ENCODE results near the gene PSMB4.
"Not testable (repeated sequence)": the region's sequence is repeated elsewhere in the genome, so short reads cannot be mapped to it uniquely, and the experiment has no call there.

Gene PSMB4

DNA sequence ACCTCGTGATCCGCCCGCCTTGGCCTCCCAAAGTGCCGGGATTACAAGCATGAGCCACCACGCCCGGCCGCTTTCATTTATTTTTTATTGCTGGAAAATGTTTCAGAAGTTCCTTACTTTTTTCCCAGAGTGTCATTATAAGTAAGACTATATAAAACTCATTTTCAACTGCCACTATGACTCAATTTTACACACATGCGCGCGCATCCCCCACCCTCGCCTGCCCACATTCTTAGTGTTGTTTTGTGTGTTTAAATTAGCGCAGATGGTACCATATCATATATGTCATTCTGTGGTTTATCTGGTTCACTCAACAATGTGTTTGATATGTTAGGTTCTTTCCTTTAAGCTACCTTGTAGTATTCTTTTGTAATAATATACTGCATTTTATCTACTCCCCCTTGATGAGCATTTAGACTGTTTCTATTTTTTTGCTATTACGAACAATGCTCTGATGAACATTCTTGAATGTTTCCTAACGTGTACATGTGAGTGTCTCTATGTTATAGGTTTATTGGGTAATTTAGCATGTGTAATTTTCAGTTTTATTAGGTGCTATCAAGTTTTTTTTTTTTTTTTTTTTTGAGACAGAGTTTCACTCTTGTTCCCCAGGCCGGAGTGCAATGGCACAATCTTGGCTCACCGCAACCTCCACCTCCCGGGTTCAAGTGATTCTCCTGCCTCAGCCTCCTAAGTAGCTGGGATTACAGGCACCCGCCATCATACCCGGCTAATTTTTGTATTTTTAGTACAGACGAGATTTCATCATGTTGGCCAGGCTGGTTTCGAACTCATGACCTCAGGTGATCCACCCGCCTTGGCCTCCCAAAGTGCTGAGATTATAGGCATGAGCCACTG is 8.9 kb upstream of the PSMB4 start:
- DNase-seq, result not testable (repeated sequence)

GRCh38 chr1:151391079-151391563 is 8.3 kb upstream of the PSMB4 start:
- DNase-seq, result no peak

GRCh38 chr1:151393583-151393982 is 5.8 kb upstream of the PSMB4 start:
- no peak for DNase-seq

DNA sequence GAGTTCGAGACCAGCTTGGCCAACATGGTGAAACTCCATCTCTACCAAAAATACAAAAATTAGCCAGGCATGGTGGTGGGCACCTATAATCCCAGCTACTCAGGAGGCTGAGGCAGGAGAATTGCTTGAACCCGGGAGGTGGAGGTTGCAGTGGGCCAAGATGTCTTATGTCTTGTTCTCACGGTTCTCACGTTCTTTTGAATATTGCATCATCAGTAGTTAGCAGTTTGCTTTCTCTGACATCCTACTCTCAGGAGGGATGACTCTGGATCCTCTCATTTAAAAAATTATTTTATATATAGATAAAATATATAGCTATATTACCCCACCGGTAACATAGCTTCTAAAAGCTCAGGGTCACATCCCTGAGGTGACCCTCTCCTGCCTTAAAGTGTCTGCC is 3.1 kb upstream of the PSMB4 start:
- not testable (repeated sequence) for DNase-seq

GRCh38 chr1:151401125-151401788 is 1.9 kb downstream of the PSMB4 start:
- no peak for DNase-seq

DNA sequence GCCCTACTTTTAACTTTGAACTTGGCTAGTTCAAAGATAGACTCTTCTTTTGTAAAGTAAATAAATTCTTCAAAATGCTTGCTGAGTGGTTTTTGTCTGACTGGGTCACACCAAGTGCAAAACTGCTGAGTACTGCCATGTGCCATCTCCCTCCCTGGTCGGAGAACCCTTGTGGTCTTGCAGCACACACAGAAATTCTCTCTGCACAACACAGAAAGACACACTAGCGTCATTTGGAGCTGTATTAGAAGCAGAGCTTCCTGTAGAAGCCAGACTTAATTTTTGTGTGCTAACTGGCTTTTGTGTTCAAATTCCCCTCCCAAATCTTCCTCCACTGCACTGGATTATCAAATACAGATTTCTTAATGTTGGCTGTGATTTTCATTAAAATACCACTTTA is 2.5 kb downstream of the PSMB4 start:
- no peak for DNase-seq

- DNase-seq, result no peak
Observed at GRCh38 chr1:151402764-151403163, 3.4 kb downstream of the PSMB4 start.

DNA sequence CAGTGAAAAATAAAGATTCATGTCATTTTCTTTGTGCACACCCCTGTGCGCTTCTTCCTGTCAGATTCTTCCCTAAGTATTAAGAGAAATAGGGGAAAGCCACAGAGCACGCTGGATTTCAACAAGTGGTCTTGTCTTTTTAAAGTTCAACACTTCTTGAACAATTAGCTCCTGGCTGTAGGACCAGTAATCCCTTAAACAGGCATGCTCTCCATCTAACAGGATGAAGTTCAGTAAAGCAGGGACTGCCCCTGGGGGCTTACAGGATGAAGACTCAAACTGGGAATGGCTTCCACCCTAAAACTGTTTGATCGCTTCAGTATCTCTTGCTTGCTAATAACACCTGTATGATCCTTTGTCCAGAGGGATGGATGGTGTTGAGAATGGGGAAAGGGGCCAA is 4.2 kb downstream of the PSMB4 start:
- no peak for DNase-seq

DNA sequence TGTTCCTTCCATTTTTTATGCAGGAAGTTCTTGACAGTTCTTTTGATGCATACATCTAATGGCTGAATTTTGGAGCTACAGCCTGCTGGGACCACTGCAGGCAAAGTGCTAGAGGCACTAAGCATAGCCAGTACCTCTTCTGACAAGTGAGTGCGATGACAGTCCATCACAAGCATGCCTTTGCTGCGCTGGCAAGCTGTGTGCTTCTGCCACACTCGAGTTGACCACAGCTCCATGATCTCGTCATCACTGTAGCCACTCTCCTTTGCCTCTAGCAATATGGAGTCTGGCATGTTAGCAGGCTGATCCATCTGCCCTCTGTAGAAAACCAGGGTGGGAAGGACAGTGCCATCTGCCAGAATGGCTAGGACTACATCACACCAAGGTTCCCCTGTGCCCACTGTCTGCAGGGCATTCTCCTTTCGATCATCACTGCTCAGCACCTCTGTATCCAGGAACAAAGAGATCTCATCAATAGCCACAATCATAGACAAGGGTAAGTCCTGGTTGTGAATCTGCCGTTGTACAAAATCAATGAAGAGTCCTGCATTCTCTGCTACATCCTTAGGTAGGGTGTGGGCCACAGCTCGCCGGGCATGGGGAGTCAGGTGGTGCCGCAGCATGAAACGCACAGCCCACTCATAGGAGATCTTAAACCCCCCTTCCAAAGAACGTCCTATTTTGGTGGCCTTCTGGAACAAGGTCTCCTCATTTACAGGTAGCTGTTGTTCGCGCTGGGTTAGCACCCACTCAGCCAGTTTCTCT is 6.0 kb downstream of the PSMB4 start:
- DNase-seq, result no peak

DNA sequence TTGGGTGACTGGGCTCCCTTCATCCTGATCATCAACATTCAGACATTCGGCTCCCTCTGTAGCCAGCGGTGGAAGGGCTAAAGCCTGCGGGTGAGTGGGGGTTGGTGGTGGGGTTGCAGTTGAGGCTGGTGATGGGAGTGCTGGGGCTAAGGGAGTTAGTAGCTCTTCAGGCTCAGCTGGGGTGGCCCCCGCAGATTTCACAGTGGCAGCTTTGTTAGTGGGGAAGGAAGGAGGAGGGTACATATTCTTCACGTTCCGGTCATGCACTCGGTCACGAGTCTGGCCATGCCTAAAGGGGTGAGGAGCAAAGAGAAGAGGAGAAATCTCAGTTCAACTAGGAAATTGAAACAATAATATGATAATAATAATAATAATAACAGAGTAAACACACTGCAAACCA is 6.8 kb downstream of the PSMB4 start:
- no peak for DNase-seq

- no peak for DNase-seq
Observed at GRCh38 chr1:151407304-151407703, 7.9 kb downstream of the PSMB4 start.

DNA sequence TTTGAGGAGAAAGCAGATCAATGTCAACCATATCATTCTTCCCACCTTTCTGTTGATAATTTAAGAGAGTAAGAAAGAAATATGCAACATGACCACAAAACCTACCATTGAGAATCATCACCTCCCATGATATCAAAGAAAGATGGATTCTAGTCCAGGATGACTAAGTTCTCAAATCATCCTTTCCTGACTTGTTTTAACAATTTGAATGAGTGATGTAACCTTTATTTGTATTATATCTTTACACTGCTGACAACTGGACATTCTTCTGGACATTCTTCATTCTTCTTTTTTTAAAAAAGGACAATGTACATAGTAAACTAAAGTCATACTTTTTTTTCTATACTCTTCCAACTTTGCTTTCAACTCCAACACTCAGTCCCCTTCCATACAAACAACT is 9.5 kb downstream of the PSMB4 start:
- no peak for DNase-seq

- DNase-seq, result no peak
Observed at GRCh38 chr1:151411884-151412283, 12.5 kb downstream of the PSMB4 start.

DNA sequence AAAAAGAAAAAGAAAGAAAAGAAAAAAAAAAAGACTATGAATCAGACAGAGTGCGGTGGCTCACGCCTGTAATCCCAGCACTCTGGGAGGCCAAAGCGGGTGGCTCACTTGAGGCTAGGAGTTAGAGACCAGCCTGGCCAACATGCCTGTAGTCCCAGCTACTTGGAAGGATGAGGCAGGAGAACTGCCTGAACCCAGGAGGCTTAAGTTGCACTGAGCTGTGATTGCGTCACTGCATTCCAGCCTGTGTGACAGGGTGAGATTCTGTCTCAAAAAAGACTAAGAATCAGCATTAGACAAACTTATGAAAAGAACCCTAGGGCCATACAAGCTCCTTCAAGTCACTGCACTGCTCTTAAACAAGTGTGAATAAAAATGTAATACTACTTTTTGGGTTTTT is 16.9 kb downstream of the PSMB4 start:
- no peak for DNase-seq

DNA sequence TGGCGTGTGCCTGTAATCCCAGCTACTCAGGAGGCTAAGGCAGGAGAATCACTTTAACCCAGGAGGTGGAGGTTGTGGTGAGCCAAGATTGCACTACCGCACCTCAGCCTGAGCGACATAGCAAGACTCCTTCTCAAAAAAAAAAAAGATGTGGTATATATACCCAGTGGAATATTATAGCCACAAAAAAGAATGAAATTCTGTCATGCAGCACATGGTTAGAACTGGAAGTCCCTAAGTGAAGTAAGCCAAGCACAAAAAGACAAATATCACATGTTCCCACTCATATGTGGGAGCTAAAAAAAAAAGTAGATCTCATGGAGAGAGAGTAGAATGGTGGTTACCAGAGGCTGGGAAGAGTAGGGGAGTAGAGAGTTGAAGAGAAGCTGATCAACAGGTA is 18.7 kb downstream of the PSMB4 start:
- no peak for DNase-seq

DNA sequence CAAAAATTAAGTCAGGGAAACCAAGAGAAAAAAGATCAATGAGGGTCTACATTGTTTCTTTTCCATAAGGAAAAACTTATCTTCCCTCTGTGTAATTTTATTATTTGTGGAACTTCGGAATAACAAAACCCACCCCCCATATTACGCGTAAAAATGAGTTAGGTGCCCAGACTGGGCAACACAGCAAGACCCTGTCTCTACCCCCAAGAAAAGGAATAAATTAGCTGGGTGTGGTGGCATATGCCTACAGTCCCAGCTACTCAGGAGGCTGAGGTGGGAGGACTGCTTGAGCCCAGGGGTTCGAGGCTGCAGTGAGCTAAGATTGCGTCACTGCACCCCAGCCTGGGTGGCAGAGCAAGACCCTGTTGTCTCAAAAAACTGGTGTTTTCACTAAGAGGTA is 20.4 kb downstream of the PSMB4 start:
- DNase-seq, result no peak

GRCh38 chr1:151425103-151425502 is 25.7 kb downstream of the PSMB4 start:
- DNase-seq, result no peak

- no peak for DNase-seq
Observed at GRCh38 chr1:151428068-151428467, 28.7 kb downstream of the PSMB4 start.

GRCh38 chr1:151433827-151434226 is 34.5 kb downstream of the PSMB4 start:
- not testable (repeated sequence) for DNase-seq

DNA sequence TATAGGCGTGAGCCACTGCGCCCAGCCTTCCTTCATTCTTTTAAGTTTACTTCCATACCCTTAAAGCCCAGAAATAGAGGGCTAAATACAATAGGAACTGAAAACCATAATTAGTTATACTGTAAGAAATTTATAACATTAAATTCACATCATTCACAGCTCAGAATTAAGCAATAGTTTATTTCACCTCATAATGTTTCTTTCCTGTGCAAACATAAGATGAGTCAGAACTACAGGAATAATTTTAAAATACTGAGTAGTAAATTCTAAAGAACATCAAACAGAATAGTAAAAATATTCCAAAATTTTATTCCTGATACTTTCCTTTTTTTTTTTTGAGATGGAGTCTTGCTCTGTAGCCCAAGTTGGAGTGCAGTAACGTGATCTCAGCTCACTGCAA is 35.8 kb downstream of the PSMB4 start:
- no peak for DNase-seq

GRCh38 chr1:151436985-151437384 is 37.6 kb downstream of the PSMB4 start:
- no peak for DNase-seq

DNA sequence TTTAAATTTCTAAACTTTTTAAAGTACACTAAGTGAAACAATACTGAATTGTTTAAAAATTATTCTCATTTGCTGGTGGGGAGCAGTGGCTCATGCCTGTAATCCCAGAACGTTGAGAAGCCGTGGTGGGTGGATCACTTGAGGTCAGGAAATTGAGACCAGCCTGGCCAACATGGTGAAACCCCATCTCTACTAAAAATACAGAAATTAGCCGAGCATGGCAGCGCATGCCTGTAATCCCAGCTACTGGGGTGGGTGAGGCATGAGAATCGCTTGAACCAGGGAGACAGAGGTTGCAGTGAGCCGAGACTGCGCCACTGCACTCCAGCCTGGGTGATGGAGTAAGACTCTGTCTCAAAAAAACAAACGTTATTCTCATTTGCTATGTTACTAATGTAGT is 38.0 kb downstream of the PSMB4 start:
- DNase-seq, result not testable (repeated sequence)
